CD4-positive, CD25-positive, alpha-beta regulatory T cell (primary cell): Measurements from ENCODE around the gene YTHDC2. TPM values are rescaled to one million over a fixed set of nuclear protein-coding genes. Genes with fewer than 3 reads are reported as not detected.
A peak's percentile ranks its signal among the peaks of the same experiment; 100 is the strongest.

ENCODE experiments used
- ATAC-seq, 2 donors: fragments of 150-1000 bp; cut with Tn5 transposase; one replicate each; pipeline ENCODE4 v1.10.0; 2021; ENCODE audit warnings: low read depth in 2 of 2, moderate number of reproducible peaks in 2 of 2, moderate library complexity in 1 of 2
- DNase-seq, 3 donors: peaks; one replicate each; pipeline versions ENCODE4 v3.0.0 to v3.0.0-alpha.2; 2012 to 2022; ENCODE audit warnings: mixed read lengths in 1 of 3
- H3K27ac ChIP-seq: one replicate; pipeline ENCODE4 v1.7.0; 2013; ENCODE audit warnings: mild to moderate bottlenecking, low read length; ENCODE audit not compliant: insufficient read depth, poor library complexity, severe bottlenecking
- H3K27me3 ChIP-seq: one replicate; pipeline ENCODE4 v1.7.0; 2013; ENCODE audit warnings: low read length; ENCODE audit not compliant: control insufficient read depth, insufficient read depth
- H3K36me3 ChIP-seq: one replicate; pipeline ENCODE4 v1.7.0; 2013; ENCODE audit warnings: mild to moderate bottlenecking, low read length, moderate library complexity; ENCODE audit not compliant: control insufficient read depth, insufficient read depth
- H3K4me1 ChIP-seq: 2 replicates; pipeline ENCODE4 v1.7.0; 2013; ENCODE audit warnings: mild to moderate bottlenecking, low read length; ENCODE audit not compliant: insufficient read depth, control insufficient read depth, poor library complexity, severe bottlenecking
- H3K4me3 ChIP-seq: one replicate; pipeline ENCODE4 v1.7.0; 2013; ENCODE audit warnings: low read depth, mild to moderate bottlenecking, low read length, moderate library complexity
- H3K9me3 ChIP-seq, 2 experiments: 1 replicate in 1 of 2; 2 replicates in 1 of 2; pipeline ENCODE4 v1.7.0; 2013; ENCODE audit warnings: low read length in 2 of 2, mild to moderate bottlenecking in 1 of 2, moderate library complexity in 1 of 2; ENCODE audit not compliant: control insufficient read depth in 2 of 2
- H3K27ac Mint-ChIP-seq, 3 donors: one replicate each; pipeline ENCODE4 v1.8.0; 2020 to 2022; ENCODE audit warnings: mild to moderate bottlenecking in 3 of 3, mixed read lengths in 3 of 3, moderate library complexity in 2 of 3
- H3K27me3 Mint-ChIP-seq: one replicate; pipeline ENCODE4 v1.8.0; 2022; ENCODE audit warnings: mild to moderate bottlenecking, mixed read lengths
- H3K36me3 Mint-ChIP-seq: one replicate; pipeline ENCODE4 v1.8.0; 2020; ENCODE audit warnings: mixed read lengths
- H3K4me1 Mint-ChIP-seq, 4 donors: one replicate each; pipeline ENCODE4 v1.8.0; 2020 to 2022; ENCODE audit warnings: mixed read lengths in 4 of 4, mild to moderate bottlenecking in 1 of 4
- H3K4me3 Mint-ChIP-seq, 4 donors: one replicate each; pipeline ENCODE4 v1.8.0; 2020 to 2022; ENCODE audit warnings: mild to moderate bottlenecking in 4 of 4, mixed read lengths in 4 of 4, moderate library complexity in 3 of 4
- H3K9me3 Mint-ChIP-seq, 7 donors: one replicate each; pipeline ENCODE4 v1.8.0; 2020 to 2022; ENCODE audit warnings: mixed read lengths in 7 of 7, mild to moderate bottlenecking in 3 of 7, moderate library complexity in 2 of 7
- polyA plus RNA-seq, 4 donors: library from polyadenylated mRNA; unstranded; fragments of 300-500 nt; fragmentation: Illumina TruSeq; gene quantifications; one replicate each; pipeline ENCODE4 v1.2.3, GENCODE V29; 2021
- total RNA-seq: library from RNA; stranded (reverse); gene quantifications from one replicate; pipeline ENCODE4 v1.2.3, GENCODE V29; 2022

YTHDC2 gene
- total and polyA plus RNA-seq, 5 donors from 2014 or later = 5.7 to 56.1 (median 10.2) TPM

GRCh38 chr5:113606298-113607134 is 93.0 kb downstream of the YTHDC2 start:
- peaks cover 0 to 6% (median 5%) of the 10 kb centered on the region in 4 donors for H3K4me1 Mint-ChIP-seq
- no peak overlapping the region for H3K27ac Mint-ChIP-seq
- peak; percentile 25 to 56 (median 55) for DNase-seq
- Histone ChIP-seq H3K27ac (no peak overlapping the region), H3K27me3 (peaks cover 7% of the 10 kb centered on the region), H3K4me3 (no peak overlapping the region), H3K9me3 (no peaks in the 10 kb centered on the region), H3K36me3 (no peaks in the 10 kb centered on the region), H3K4me1 (no peaks in the 10 kb centered on the region)
- H3K36me3 Mint-ChIP-seq = no peaks in the 10 kb centered on the region
- peak; percentile 62 to 69 for ATAC-seq
- H3K9me3 Mint-ChIP-seq = peaks cover 0 to 2% (median 0%) of the 10 kb centered on the region in 7 donors
- peaks cover 32% of the 10 kb centered on the region for H3K27me3 Mint-ChIP-seq
- no peak overlapping the region for H3K4me3 Mint-ChIP-seq

DNA sequence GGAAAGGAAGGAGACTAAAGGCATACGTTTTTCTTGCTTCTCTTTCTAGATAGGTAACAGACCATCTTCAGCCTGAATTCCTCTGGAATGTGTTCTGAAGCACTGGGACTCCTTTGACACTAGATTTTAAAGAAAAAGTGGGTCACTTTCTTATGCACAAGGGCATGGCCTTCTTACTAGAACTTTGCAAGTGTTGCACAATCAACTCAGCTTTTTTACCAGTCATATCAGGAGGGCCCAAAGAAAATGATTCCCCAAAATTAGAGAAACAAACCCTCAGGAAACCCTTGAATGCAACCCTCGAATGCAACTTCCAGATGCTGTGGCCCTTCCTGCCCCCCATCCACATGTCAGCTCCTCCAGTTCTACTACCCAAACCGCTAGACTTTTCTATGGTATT is 93.9 kb downstream of the YTHDC2 start:
- Mint-ChIP-seq H3K9me3 (peaks cover 0 to 2% (median 0%) of the 10 kb centered on the region in 7 donors), H3K36me3 (no peaks in the 10 kb centered on the region), H3K4me3 (no peak overlapping the region), H3K4me1 (peaks cover 0 to 9% (median 5%) of the 10 kb centered on the region in 4 donors), H3K27me3 (peaks cover 40% of the 10 kb centered on the region), H3K27ac (no peak overlapping the region)
- no peak for DNase-seq
- Histone ChIP-seq H3K4me3 (no peak overlapping the region), H3K36me3 (no peaks in the 10 kb centered on the region), H3K9me3 (no peaks in the 10 kb centered on the region), H3K27me3 (peaks cover 7% of the 10 kb centered on the region), H3K27ac (no peak overlapping the region), H3K4me1 (no peaks in the 10 kb centered on the region)
- ATAC-seq = no peak

DNA sequence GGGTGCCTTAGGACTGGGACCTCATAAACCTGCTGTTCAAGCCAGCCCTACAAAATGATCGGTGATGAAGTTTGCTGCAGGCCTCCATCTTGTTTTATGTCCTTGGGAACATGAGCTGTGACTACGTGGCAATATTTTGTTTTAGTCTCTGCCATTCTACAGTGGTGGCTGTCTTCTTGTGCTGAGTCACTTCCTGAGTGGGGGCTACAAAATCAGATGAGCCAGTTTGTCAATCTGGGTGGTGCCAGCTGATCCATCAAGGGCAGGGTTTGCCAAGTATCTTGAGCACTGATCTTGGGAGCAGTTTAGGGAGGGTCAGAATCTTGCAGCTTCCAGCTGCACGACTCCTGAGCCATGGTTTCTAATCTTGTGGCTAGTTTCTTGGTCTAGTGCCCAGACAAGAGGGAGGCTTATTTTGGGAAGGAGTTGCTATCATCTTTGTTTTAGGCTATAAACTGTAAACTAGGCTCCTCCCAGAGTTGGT is 94.7 kb downstream of the YTHDC2 start:
- Histone ChIP-seq H3K9me3 (no peaks in the 10 kb centered on the region), H3K4me3 (no peak overlapping the region), H3K4me1 (no peaks in the 10 kb centered on the region), H3K27ac (no peak overlapping the region), H3K36me3 (no peaks in the 10 kb centered on the region), H3K27me3 (peaks cover 7% of the 10 kb centered on the region)
- peaks cover 0 to 2% (median 0%) of the 10 kb centered on the region in 7 donors for H3K9me3 Mint-ChIP-seq
- H3K27me3 Mint-ChIP-seq = peaks cover 40% of the 10 kb centered on the region
- H3K36me3 Mint-ChIP-seq = no peaks in the 10 kb centered on the region
- no peak for ATAC-seq
- H3K27ac Mint-ChIP-seq = no peak overlapping the region
- H3K4me3 Mint-ChIP-seq = no peak overlapping the region
- DNase-seq = peak in 1 of 3 donors; percentile 29
- peaks cover 0 to 9% (median 5%) of the 10 kb centered on the region in 4 donors for H3K4me1 Mint-ChIP-seq

GRCh38 chr5:113612060-113612496 is 98.6 kb downstream of the YTHDC2 start:
- Histone ChIP-seq H3K4me3 (peak overlapping the region; percentile 35), H3K27me3 (peaks cover 12% of the 10 kb centered on the region), H3K9me3 (no peaks in the 10 kb centered on the region), H3K27ac (no peak overlapping the region), H3K36me3 (no peaks in the 10 kb centered on the region), H3K4me1 (no peaks in the 10 kb centered on the region)
- peak; percentile 58 to 71 for ATAC-seq
- peaks cover 30% of the 10 kb centered on the region for H3K27me3 Mint-ChIP-seq
- peaks cover 0 to 1% (median 0%) of the 10 kb centered on the region in 7 donors for H3K9me3 Mint-ChIP-seq
- no peaks in the 10 kb centered on the region for H3K36me3 Mint-ChIP-seq
- H3K27ac Mint-ChIP-seq = no peak overlapping the region
- peaks cover 0 to 8% (median 2%) of the 10 kb centered on the region in 4 donors for H3K4me1 Mint-ChIP-seq
- DNase-seq = peak in 2 of 3 donors; percentile 41 to 51
- H3K4me3 Mint-ChIP-seq = no peak overlapping the region

- peaks cover 24% of the 10 kb centered on the region for H3K27me3 Mint-ChIP-seq
- no peak overlapping the region for H3K4me3 Mint-ChIP-seq
- no peaks in the 10 kb centered on the region for H3K36me3 Mint-ChIP-seq
- ATAC-seq = no peak
- H3K4me3 ChIP-seq = no peak overlapping the region
- no peaks in the 10 kb centered on the region for H3K9me3 ChIP-seq
- no peak overlapping the region for H3K27ac Mint-ChIP-seq
- H3K4me1 Mint-ChIP-seq = peaks cover 0 to 8% (median 2%) of the 10 kb centered on the region in 4 donors
- no peak for DNase-seq
- H3K4me1 ChIP-seq = no peaks in the 10 kb centered on the region
- no peaks in the 10 kb centered on the region for H3K36me3 ChIP-seq
- H3K27me3 ChIP-seq = peaks cover 12% of the 10 kb centered on the region
- no peak overlapping the region for H3K27ac ChIP-seq
- peaks cover 0 to 1% (median 0%) of the 10 kb centered on the region in 7 donors for H3K9me3 Mint-ChIP-seq
Measured at GRCh38 chr5:113614191-113614590, 100.7 kb downstream of the YTHDC2 start.

DNA sequence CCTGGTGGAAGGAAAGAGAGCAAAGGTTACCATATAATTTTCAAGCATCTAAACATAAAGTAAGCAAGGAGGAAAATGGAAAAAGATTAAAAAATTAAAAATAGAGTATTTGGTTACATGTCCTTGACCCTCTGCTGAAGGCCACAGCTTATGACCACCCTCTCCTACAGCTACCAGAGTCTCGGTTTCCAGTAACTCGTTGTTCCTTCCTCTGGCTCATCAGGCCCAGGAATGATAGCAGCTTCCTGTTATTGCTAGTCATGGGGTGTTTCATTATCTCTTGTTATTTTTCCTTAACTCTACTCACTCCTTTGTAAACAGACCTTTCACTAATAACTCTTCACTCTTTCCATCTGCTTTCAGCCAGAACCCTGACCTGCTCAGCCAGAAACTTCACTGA is 102.2 kb downstream of the YTHDC2 start:
- no peaks in the 10 kb centered on the region for H3K4me1 ChIP-seq
- ATAC-seq (no peak), DNase-seq (no peak)
- Mint-ChIP-seq H3K36me3 (no peaks in the 10 kb centered on the region), H3K27ac (no peak overlapping the region), H3K27me3 (peaks cover 24% of the 10 kb centered on the region), H3K4me3 (no peak overlapping the region), H3K4me1 (peaks cover 0 to 8% (median 2%) of the 10 kb centered on the region in 4 donors), H3K9me3 (peaks cover 0 to 1% (median 0%) of the 10 kb centered on the region in 7 donors)
- no peak overlapping the region for H3K4me3 ChIP-seq
- peaks cover 11% of the 10 kb centered on the region for H3K27me3 ChIP-seq
- H3K36me3 ChIP-seq = no peaks in the 10 kb centered on the region
- H3K27ac ChIP-seq = no peak overlapping the region
- no peaks in the 10 kb centered on the region for H3K9me3 ChIP-seq

GRCh38 chr5:113617191-113617796 is 103.8 kb downstream of the YTHDC2 start:
- DNase-seq (no peak), ATAC-seq (no peak)
- H3K4me3 Mint-ChIP-seq = no peak overlapping the region
- H3K36me3 Mint-ChIP-seq = no peaks in the 10 kb centered on the region
- H3K36me3 ChIP-seq = no peaks in the 10 kb centered on the region
- peaks cover 0 to 5% (median 2%) of the 10 kb centered on the region in 4 donors for H3K4me1 Mint-ChIP-seq
- H3K9me3 Mint-ChIP-seq = peaks cover 0 to 3% (median 0%) of the 10 kb centered on the region in 7 donors
- H3K27ac ChIP-seq = no peak overlapping the region
- peaks cover 13% of the 10 kb centered on the region for H3K27me3 Mint-ChIP-seq
- peaks cover 11% of the 10 kb centered on the region for H3K27me3 ChIP-seq
- no peak overlapping the region for H3K27ac Mint-ChIP-seq
- no peaks in the 10 kb centered on the region for H3K4me1 ChIP-seq
- no peak overlapping the region for H3K4me3 ChIP-seq
- no peaks in the 10 kb centered on the region for H3K9me3 ChIP-seq
